Neural cell (in vitro differentiated cells): ENCODE data around the gene CD248.

Experiments
- EP300 ChIP-seq: fragments of 450-650 bp; conservative IDR thresholded peaks from 2 replicates; pipeline ENCODE4 v1.6.1; 2014; ENCODE audit warnings: antibody characterized with exemption, mild to moderate bottlenecking, moderate library complexity; ENCODE audit not compliant: poor library complexity, severe bottlenecking
- EZH2 ChIP-seq: fragments of 200-600, 300-800 bp; shearing (Covaris generic), sonication (generic); IDR thresholded peaks from 2 replicates; pipeline ENCODE4 v1.6.1; 2014; ENCODE audit warnings: antibody characterized with exemption, low read length, borderline replicate concordance, mild to moderate bottlenecking; ENCODE audit not compliant: insufficient read depth, poor library complexity, severe bottlenecking
- POLR2AphosphoS5 ChIP-seq: IDR thresholded peaks from 2 replicates; pipeline ENCODE4 v1.6.1; 2012
- RAD21 ChIP-seq: fragments of 450-650 bp; conservative IDR thresholded peaks from 2 replicates; pipeline ENCODE4 v1.6.1; 2014; ENCODE audit warnings: antibody characterized with exemption, mild to moderate bottlenecking, moderate library complexity
- REST ChIP-seq: IDR thresholded peaks from 2 replicates; pipeline ENCODE4 v1.6.1; 2012; ENCODE audit warnings: borderline replicate concordance
- TAF1 ChIP-seq: IDR thresholded peaks from 2 replicates; pipeline ENCODE4 v1.6.1; 2012; ENCODE audit warnings: low read depth
- TF ChIP-seq, protein P1 (sequence below): fragments of 450-650 bp; IDR thresholded peaks from 2 replicates; pipeline ENCODE4 v1.5.1; 2014; ENCODE audit warnings: antibody characterized with exemption, mild to moderate bottlenecking, moderate library complexity; ENCODE audit not compliant: poor library complexity, severe bottlenecking

DNA sequence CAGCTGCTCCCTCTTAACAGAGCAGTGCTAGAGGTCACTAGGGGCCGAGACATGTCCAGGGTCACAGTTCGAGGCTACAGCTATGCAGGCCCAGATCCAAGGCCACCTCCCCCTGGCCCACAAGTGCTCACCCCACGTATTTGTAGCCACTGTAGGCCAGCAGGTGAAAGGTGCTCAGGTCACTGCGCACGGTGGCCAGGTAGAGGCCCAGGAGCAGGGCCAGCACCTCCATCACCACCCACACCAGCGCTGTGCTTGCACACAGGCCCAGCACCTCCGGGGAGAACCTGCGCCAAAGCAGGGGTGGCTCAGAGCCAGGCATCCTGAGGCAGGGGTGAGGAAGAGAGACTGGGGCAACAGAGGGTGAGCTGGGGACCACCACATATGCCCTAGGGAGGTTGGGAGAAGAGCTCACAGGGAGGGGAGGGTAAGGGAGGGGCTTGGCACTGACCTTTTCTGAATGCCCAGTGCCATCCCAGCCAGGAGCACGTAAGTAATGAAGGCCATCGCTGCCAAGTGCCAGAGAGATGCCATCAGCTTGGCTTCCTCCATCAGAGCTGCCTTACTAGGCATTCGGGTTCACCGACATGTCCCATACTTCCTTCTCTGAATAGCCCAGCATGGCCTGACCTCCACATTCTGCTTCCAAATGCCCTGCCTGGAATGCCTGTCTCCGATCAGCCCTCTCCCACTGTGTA, 31.4 kb downstream of the CD248 start:
- TF ChIP-seq, protein P1, sequence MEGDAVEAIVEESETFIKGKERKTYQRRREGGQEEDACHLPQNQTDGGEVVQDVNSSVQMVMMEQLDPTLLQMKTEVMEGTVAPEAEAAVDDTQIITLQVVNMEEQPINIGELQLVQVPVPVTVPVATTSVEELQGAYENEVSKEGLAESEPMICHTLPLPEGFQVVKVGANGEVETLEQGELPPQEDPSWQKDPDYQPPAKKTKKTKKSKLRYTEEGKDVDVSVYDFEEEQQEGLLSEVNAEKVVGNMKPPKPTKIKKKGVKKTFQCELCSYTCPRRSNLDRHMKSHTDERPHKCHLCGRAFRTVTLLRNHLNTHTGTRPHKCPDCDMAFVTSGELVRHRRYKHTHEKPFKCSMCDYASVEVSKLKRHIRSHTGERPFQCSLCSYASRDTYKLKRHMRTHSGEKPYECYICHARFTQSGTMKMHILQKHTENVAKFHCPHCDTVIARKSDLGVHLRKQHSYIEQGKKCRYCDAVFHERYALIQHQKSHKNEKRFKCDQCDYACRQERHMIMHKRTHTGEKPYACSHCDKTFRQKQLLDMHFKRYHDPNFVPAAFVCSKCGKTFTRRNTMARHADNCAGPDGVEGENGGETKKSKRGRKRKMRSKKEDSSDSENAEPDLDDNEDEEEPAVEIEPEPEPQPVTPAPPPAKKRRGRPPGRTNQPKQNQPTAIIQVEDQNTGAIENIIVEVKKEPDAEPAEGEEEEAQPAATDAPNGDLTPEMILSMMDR = no peak
- no peak for TF ChIP-seq TAF1
- TF ChIP-seq RAD21 = no peak
- TF ChIP-seq EP300 = no peak
- no peak for TF ChIP-seq EZH2
- no peak for TF ChIP-seq POLR2AphosphoS5
- TF ChIP-seq REST = no peak
